Common myeloid progenitor, CD34-positive (primary cell): ENCODE results near the gene ABLIM2.

Source experiments
- CTCF ChIA-PET: fragments of 350-600 bp; sonication (Branson Sonifier 250); formaldehyde crosslinking; loops from one replicate; lab custom pipeline; 2021; ENCODE audit warnings: antibody characterized with exemption; lab: Charles Lee
- POLR2A ChIA-PET: fragments of 350-600 bp; sonication (Branson Sonifier 250); formaldehyde crosslinking; loops from one replicate; lab custom pipeline; 2021; ENCODE audit warnings: antibody characterized with exemption; lab: Charles Lee
- DNase-seq, 3 donors: peaks; one replicate each; pipeline versions ENCODE4 v3.0.0 to v3.0.0-alpha.2; 2013
- H3K27ac ChIP-seq, 2 experiments: 1 replicate in 1 of 2; 2 replicates in 1 of 2; pipeline ENCODE4 v1.7.0; 2013; ENCODE audit warnings: inconsistent platforms in 2 of 2, low read length in 2 of 2, mild to moderate bottlenecking in 2 of 2, low read depth in 1 of 2, moderate library complexity in 1 of 2; ENCODE audit not compliant: severe bottlenecking in 2 of 2, insufficient read depth in 1 of 2, poor library complexity in 1 of 2
- H3K27me3 ChIP-seq, 5 experiments: replicated peaks in 2 of 5; 1 replicate in 3 of 5; 2 replicates in 2 of 5; pipeline versions ENCODE4 v1.6.1 to v1.7.0; 2013; ENCODE audit warnings: low read length in 4 of 5, mild to moderate bottlenecking in 2 of 5, moderate library complexity in 2 of 5, inconsistent platforms in 1 of 5; ENCODE audit not compliant: insufficient read depth in 5 of 5, control insufficient read depth in 4 of 5
- H3K36me3 ChIP-seq, 4 experiments: 1 replicate in 2 of 4; 2 replicates in 2 of 4; pipeline versions ENCODE4 v1.6.1 to v1.7.0; 2013; ENCODE audit warnings: low read length in 3 of 4, control low read depth in 1 of 4, mild to moderate bottlenecking in 1 of 4; ENCODE audit not compliant: control insufficient read depth in 4 of 4, insufficient read depth in 4 of 4
- H3K4me1 ChIP-seq, 4 experiments: 1 replicate in 3 of 4; 2 replicates in 1 of 4; pipeline versions ENCODE4 v1.6.1 to v1.7.1; 2013; ENCODE audit warnings: low read length in 3 of 4, mild to moderate bottlenecking in 3 of 4, control low read depth in 1 of 4, inconsistent platforms in 1 of 4, moderate library complexity in 1 of 4; ENCODE audit not compliant: control insufficient read depth in 4 of 4, insufficient read depth in 4 of 4; ENCODE audit errors: control extremely low read depth in 1 of 4
- H3K4me3 ChIP-seq, 7 experiments: 1 replicate in 4 of 7; 2 replicates in 3 of 7; pipeline versions ENCODE4 v1.5.1 to v1.7.0; 2013; ENCODE audit warnings: mild to moderate bottlenecking in 7 of 7, low read length in 6 of 7, moderate library complexity in 6 of 7, inconsistent platforms in 2 of 7, low read depth in 2 of 7, control low read depth in 1 of 7; ENCODE audit not compliant: insufficient read depth in 4 of 7, control insufficient read depth in 1 of 7; ENCODE audit errors: extremely low read depth in 1 of 7
- H3K9me3 ChIP-seq, 5 experiments: 1 replicate in 4 of 5; 2 replicates in 1 of 5; pipeline versions ENCODE4 v1.6.1 to v1.7.1; 2013; ENCODE audit warnings: low read length in 4 of 5, mild to moderate bottlenecking in 2 of 5, inconsistent platforms in 1 of 5, low read depth in 1 of 5, moderate library complexity in 1 of 5; ENCODE audit not compliant: control insufficient read depth in 4 of 5, insufficient read depth in 2 of 5; ENCODE audit errors: control extremely low read depth in 1 of 5
- WGBS: methylation state at CpG from one replicate; pipeline ENCODE4 v1.1.5; 2013; ENCODE audit not compliant: insufficient coverage; 5-methylcytosine and 5-hydroxymethylcytosine counted together

Gene ABLIM2

GRCh38 chr4:8028884-8029568, 129.6 kb downstream of the ABLIM2 start:
- no peaks in the 10 kb centered on the region for H3K36me3 ChIP-seq
- no peak overlapping the region for H3K4me3 ChIP-seq
- POLR2A ChIA-PET = no interaction called here
- WGBS = 76% methylated on average over 18 of the region's 20 CpGs
- no peaks in the 10 kb centered on the region for H3K4me1 ChIP-seq
- peaks cover 0 to 90% (median 15%) of the 10 kb centered on the region in 5 experiments for H3K27me3 ChIP-seq
- CTCF ChIA-PET = no interaction called here
- H3K9me3 ChIP-seq = no peaks in the 10 kb centered on the region
- DNase-seq = no peak
- no peak overlapping the region for H3K27ac ChIP-seq

GRCh38 chr4:8028368-8028767, 130.2 kb downstream of the ABLIM2 start:
- CTCF ChIA-PET = no interaction called here
- DNase-seq = no peak
- WGBS = 94% methylated on average over 2 of the region's 2 CpGs
- Histone ChIP-seq H3K9me3 (no peaks in the 10 kb centered on the region), H3K4me1 (no peaks in the 10 kb centered on the region), H3K4me3 (no peak overlapping the region), H3K36me3 (no peaks in the 10 kb centered on the region), H3K27ac (no peak overlapping the region), H3K27me3 (peaks cover 0 to 90% (median 15%) of the 10 kb centered on the region in 5 experiments)
- POLR2A ChIA-PET = no interaction called here

DNA sequence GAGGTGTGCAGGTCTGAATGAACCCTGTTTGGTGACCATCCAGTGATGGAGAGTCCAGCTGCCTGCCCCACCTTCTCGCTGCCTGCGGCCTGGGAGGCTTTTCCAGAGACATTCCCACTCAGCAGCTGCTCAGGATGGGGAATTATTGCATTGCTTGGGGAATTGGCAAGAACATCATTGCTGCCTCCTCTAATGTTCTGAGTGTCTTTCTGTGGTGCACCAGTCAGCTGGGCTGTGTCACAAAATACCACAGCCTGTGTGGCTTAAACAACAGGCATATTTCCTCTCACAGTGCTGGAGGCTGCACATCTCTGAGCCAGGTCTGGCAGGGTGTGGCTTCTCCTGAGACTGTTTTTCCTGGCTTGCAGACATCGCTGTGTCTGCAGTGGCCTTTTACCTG, 132.2 kb downstream of the ABLIM2 start:
- POLR2A ChIA-PET = interaction anchor here (0.6 kb wide), 1 partner anchor 58 kb away, joined by 3 read pairs; no protein-coding TSS in a partner anchor
- 93% methylated on average over 3 of the region's 3 CpGs for WGBS
- CTCF ChIA-PET = no interaction called here

GRCh38 chr4:8025668-8026067, 132.9 kb downstream of the ABLIM2 start:
- H3K27me3 ChIP-seq = peaks cover 0 to 87% (median 16%) of the 10 kb centered on the region in 5 experiments
- H3K4me3 ChIP-seq = no peak overlapping the region
- WGBS = 85% methylated on average over 4 of the region's 9 CpGs
- H3K4me1 ChIP-seq = no peaks in the 10 kb centered on the region
- no peaks in the 10 kb centered on the region for H3K9me3 ChIP-seq
- no peaks in the 10 kb centered on the region for H3K36me3 ChIP-seq
- no peak for DNase-seq
- no peak overlapping the region for H3K27ac ChIP-seq
- POLR2A ChIA-PET = no interaction called here
- CTCF ChIA-PET = no interaction called here

More for the DNA sequence above, 132.2 kb downstream of the ABLIM2 start:
- no peaks in the 10 kb centered on the region for H3K9me3 ChIP-seq
- H3K36me3 ChIP-seq = no peaks in the 10 kb centered on the region
- H3K4me3 ChIP-seq = no peak overlapping the region
- H3K27ac ChIP-seq = no peak overlapping the region
- peaks cover 0 to 89% (median 14%) of the 10 kb centered on the region in 5 experiments for H3K27me3 ChIP-seq
- no peaks in the 10 kb centered on the region for H3K4me1 ChIP-seq
- DNase-seq = no peak

- ChIA-PET CTCF (no interaction called here), POLR2A (no interaction called here)
- Histone ChIP-seq H3K4me3 (no peak overlapping the region), H3K9me3 (no peaks in the 10 kb centered on the region), H3K27me3 (peaks cover 0 to 85% (median 14%) of the 10 kb centered on the region in 5 experiments), H3K4me1 (peaks cover 0 to 1% (median 0%) of the 10 kb centered on the region in 4 experiments), H3K27ac (no peak overlapping the region), H3K36me3 (no peaks in the 10 kb centered on the region)
- 54% methylated on average over 22 of the region's 25 CpGs for WGBS
- no peak for DNase-seq
Measured at GRCh38 chr4:8024073-8024786, 134.4 kb downstream of the ABLIM2 start.

DNA sequence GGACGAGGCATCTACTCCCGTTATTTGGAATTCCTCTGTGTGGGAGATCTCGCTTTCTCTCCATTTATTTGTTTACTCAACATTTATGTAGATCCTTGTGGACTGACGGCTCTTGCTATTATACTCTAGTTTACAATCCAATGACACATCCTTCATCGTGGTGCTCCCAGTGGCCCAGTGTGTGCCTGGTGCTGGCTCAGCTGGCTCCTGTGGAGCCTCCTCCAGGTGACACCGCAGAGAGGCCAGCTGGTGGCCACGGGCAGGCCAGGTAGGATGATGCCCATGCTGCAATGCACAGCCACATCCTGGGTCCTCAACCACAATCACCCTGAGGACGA, 134.9 kb downstream of the ABLIM2 start:
- Histone ChIP-seq H3K9me3 (no peaks in the 10 kb centered on the region), H3K27ac (no peak overlapping the region), H3K4me3 (no peak overlapping the region), H3K4me1 (peaks cover 0 to 1% (median 0%) of the 10 kb centered on the region in 4 experiments), H3K36me3 (no peaks in the 10 kb centered on the region), H3K27me3 (peaks cover 0 to 85% (median 14%) of the 10 kb centered on the region in 5 experiments)
- ChIA-PET POLR2A (no interaction called here), CTCF (no interaction called here)
- no peak for DNase-seq
- WGBS = 91% methylated on average over 6 of the region's 8 CpGs
